Measurements from ENCODE around the gene VPS51.

The VPS51 gene

DNA sequence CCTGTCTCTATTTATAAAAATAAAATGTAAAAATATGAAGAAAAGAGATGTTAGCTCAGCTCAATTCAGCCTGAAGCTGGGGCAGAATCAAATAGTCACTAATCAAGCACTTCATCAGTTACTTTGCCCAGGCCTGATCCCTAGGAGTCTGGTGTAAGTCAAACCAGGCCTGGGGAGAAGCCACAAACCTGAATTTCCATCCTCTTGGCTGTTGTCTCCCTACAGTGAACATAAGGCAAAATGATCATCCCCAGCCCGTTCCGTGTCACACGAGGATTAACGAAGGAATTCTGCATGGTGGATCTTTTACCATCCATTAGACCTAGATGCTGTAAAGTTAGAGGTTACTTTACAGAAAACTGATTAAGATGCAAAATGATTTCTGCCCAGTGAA is 31.2 kb upstream of the VPS51 start:
- no peak overlapping the region for H3K4me3 ChIP-seq (ENCODE audit: low read length)
- no peak for TF ChIP-seq ZNF274 (IDR thresholded peaks at IDR 0.05; ENCODE audit: low read depth, low read length)

DNA sequence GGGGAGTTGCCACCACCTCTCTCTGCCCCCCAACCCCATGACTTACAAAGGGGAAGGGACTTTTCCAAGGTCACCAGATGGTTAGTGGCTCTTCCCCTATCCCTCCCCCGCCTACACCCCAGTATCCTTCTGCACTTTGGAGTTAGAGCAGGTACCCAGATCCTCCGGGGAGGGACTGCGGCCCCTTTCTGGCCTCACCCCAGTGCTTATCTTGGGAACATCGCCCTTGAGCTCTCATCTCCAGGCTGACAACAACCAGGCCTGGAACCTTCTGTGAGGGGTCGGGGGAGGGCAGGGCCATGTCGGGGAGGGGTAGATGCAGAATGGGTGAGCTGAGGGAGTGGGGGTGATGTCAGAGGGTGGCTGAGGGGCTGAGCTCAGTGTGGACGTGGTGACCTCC is 30.2 kb upstream of the VPS51 start:
- H3K4me3 ChIP-seq (ENCODE audit: low read length) = no peak overlapping the region
- no peak for TF ChIP-seq ZNF274 (IDR thresholded peaks at IDR 0.05; ENCODE audit: low read depth, low read length)

DNA sequence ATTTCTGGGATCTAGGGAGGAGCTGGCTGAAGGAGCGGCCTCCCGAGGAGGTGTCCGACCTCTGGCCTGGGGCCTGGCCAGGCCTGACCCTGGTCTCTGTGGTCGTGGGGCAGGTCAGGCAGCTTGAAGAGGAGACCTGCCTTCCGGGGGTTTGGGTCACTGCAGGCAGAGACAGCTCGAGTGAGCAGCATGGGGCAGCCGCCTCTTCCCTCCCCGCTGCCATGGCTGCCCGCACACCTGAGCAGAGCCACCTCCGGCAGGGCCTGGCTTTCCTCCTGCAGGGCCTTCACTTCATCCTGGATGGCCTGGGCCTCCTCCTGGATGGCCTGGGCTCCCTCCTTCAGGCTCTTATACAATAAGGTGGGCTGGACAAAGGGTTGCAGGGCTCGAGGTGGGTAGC is 29.7 kb upstream of the VPS51 start:
- TF ChIP-seq ZNF274 (IDR thresholded peaks at IDR 0.05; ENCODE audit: low read depth, low read length) = no peak
- no peak overlapping the region for H3K4me3 ChIP-seq (ENCODE audit: low read length)

DNA sequence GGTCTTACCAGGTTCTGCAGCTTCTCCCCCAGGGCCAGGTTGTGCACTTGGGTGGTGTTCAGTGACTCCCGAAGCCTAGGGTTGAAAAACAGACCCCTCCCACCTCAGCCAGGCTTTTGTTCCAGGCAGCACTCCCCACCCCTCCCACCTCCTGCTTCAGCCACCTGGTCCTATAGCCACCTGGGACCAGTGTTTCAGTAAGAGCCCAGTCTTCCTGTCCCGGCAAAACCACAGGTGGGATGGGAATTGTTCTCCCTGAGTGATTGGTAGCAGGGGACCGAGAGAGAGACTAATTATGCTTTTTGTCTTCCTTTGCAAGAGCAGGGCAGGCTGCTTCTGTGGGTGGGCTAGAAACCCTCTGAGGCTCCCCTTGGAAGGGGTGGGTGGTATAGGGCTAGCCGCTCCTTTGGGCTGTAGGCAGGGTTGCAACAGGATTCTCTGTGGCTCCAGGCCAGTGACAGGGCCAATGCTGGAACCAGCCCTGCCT is 29.2 kb upstream of the VPS51 start:
- no peak overlapping the region for H3K4me3 ChIP-seq (ENCODE audit: low read length)
- TF ChIP-seq ZNF274 (IDR thresholded peaks at IDR 0.05; ENCODE audit: low read depth, low read length) = no peak

DNA sequence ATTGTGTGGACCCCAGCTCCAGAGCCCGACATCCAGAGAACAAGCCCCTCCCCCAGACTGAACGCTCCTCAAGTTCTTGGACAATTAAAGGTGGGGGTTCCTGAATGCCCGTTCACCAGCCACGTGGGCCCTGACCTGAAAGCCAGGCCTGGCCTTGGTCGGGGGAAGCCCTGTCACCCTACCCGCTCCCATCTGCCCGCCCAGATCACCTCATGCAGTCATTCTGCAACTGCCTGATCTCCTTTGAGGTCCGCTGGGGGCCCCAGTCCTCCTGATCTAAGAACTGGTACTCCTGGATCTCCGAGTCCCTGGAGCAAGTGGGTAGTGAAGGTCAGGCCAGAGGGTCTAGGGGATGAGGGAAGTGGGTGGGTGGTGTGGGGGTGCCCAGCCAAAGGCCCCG is 28.6 kb upstream of the VPS51 start:
- TF ChIP-seq ZNF274 (IDR thresholded peaks at IDR 0.05; ENCODE audit: low read depth, low read length) = no peak
- H3K4me3 ChIP-seq (ENCODE audit: low read length) = no peak overlapping the region

DNA sequence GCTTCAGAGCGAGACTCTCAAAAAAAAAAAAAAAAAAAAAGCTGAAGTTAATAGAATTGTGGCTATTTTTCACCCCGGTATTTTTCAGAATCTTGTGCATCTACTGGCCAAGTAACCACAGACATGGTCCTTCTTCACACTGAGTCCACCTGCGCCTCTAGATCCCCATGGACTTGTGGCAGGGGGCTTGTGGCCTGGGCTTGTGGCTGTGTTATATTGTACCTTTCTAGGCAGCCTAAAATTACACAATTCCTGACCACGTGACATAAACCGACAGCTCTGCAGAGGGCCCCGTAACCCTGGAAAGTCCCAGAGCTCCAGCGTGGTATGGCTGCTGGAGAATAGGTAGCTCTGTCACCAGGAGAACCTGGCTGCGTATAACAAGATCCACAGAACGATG is 26.8 kb upstream of the VPS51 start:
- no peak overlapping the region for H3K4me3 ChIP-seq (ENCODE audit: low read length)
- no peak for TF ChIP-seq ZNF274 (IDR thresholded peaks at IDR 0.05; ENCODE audit: low read depth, low read length)

DNA sequence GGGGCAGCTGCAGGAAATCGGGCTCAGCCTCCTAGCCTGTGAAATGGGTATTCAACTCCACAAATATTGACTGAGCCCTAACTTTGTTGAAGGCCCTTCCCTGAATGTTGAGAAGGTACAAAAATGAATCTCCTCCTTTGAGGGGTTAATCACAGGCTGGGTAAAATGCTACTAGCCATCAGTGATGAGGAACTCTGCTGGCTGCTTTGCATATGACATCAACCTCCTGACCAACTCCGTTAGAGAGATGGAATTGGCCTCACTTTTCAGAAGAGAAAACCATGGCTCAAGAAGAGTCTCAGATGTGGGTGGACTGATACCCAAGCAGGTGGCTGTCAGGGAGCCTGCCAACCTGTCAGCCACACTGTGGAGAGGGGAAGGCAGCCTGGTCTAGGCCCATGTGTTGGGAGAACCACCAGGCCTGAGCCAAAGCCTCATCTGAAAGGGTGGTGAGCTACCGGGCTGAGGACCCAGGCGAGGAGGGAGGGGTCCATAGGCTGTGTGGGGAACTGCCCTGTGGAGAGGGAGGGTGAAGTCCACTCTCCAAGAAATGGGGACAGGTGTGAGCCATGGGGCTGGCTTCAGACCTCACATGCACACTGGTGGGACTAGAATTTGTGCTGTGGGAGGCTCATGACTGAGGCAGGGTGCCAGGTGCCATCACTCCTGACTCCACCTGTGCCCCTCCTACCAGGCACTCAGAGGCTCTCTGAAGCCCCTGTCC is 23.9 kb upstream of the VPS51 start:
- H3K4me3 ChIP-seq (ENCODE audit: low read length) = no peak overlapping the region
- TF ChIP-seq ZNF274 (IDR thresholded peaks at IDR 0.05; ENCODE audit: low read depth, low read length) = no peak

DNA sequence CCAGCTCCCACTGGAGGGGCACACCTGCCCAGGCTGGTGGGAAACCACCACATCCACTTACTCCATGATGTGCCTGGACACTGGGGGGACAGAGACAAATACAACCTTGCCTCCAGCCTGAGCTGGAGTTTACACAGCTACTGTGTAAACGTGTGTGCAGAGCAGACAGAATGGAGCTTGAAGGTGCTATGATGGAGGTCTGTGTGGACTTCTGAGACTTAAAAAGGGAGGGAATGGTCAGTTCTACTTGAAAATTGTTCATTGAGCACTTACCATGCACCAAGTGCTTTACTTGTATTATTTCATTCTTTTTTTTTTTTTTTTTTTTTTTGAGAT is 23.4 kb upstream of the VPS51 start:
- H3K4me3 ChIP-seq (ENCODE audit: low read length) = no peak overlapping the region
- TF ChIP-seq ZNF274 (IDR thresholded peaks at IDR 0.05; ENCODE audit: low read depth, low read length) = no peak

DNA sequence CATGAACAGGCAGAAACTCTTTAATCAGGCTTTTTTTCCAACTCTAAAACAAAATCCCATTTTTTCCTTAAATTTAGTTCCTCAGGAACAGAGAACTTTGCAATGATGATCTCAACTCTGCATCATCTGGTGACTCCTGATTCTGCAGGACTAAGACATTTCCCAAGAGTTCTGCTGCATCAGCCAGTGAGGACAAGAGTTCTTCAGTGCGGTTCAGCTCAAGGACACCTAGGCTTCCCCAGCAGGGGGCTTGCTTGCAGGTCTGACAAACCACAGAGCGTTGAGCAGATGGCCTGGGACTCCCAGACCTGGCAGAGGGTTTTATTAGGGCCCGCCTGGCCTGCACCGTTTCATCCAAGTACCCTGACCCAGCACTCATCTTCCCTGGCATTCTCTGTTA is 18.6 kb upstream of the VPS51 start:
- TF ChIP-seq ZNF274 (IDR thresholded peaks at IDR 0.05; ENCODE audit: low read depth, low read length) = no peak

DNA sequence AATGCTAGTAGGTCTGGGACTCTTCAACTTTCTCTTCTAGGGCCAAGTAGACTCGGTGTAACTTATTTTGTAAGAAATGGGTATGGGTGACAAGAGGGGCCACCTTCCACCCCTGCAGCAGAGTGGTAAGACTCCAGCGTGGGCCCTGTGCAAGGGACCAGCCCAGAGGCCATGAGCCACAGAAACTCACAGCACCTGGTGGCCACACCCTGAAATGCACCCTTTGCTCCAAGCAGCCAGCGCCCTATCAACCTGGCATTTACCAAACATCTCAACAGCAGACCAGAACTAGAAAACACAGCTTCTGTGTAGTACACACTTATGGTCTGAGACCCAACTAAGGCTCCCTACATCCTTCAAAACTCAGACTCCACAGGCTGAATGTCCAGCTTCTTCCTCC is 17.9 kb upstream of the VPS51 start:
- no peak overlapping the region for H3K4me3 ChIP-seq (ENCODE audit: low read length)
- TF ChIP-seq ZNF274 (IDR thresholded peaks at IDR 0.05; ENCODE audit: low read depth, low read length) = no peak

More for the DNA sequence above, 18.6 kb upstream of the VPS51 start:
- H3K4me3 ChIP-seq (ENCODE audit: low read length) = no peak overlapping the region

DNA sequence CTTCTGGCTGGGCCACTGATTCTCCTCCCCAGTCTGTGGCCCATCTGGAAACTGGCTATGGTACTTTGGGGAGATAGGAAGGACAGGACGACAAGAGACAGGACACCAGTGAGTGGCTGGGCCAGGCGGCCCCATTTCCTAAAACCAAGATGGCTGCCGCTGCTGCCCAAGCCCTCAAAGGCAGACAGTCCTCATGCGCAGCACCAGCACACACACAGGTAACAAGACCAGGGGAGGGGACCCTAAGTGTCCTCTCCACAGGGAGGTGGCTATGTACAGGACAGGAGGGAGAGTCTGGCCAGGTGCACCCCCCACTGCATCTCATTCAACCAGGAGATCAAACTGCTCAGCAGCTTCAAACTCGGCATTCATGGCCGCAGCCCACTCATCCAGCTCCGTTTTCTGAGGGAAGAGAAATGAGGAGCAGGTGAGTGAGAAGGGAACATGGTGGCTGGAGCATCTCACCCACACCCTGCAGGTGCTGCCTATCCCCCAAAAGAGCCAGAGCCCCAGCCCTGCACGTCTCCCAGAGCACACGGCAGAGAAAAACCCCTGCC is 17.1 kb upstream of the VPS51 start:
- TF ChIP-seq ZNF274 (IDR thresholded peaks at IDR 0.05; ENCODE audit: low read depth, low read length) = no peak
- H3K4me3 ChIP-seq (ENCODE audit: low read length) = no peak overlapping the region

DNA sequence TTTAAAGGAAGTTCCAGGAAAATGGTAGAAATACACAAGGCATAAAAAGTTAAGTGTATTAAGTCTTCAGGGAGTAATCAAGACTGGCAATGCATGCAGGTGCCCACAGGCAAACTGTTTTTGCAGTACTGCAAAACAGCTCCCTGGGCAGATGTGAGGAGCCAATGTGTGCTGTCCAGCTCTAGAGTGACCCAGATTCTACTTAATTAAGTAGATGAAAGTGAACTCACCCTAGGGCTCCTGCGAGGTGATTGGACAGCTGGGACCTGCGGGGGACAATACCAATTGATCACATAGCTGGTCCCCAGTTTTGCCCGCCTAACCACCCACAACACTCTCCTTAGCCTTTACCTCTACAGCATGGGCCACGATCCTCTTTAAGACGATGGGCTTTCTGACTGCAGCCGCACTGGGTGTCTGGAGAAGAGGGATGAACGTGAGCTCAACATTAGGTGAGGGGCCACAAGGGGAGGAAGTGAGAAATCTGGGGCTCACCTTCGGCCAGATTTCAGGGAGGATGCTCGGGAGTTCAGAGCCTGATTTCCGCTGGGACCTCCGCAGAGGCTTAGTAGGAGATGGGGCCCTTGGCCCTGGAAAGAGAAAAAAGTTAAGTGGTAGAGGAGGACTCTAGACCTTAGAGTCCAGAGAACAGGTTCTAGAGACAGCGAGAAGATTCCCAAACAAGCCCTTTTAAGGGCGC is 12.7 kb upstream of the VPS51 start:
- TF ChIP-seq ZNF274 (IDR thresholded peaks at IDR 0.05; ENCODE audit: low read depth, low read length) = no peak

DNA sequence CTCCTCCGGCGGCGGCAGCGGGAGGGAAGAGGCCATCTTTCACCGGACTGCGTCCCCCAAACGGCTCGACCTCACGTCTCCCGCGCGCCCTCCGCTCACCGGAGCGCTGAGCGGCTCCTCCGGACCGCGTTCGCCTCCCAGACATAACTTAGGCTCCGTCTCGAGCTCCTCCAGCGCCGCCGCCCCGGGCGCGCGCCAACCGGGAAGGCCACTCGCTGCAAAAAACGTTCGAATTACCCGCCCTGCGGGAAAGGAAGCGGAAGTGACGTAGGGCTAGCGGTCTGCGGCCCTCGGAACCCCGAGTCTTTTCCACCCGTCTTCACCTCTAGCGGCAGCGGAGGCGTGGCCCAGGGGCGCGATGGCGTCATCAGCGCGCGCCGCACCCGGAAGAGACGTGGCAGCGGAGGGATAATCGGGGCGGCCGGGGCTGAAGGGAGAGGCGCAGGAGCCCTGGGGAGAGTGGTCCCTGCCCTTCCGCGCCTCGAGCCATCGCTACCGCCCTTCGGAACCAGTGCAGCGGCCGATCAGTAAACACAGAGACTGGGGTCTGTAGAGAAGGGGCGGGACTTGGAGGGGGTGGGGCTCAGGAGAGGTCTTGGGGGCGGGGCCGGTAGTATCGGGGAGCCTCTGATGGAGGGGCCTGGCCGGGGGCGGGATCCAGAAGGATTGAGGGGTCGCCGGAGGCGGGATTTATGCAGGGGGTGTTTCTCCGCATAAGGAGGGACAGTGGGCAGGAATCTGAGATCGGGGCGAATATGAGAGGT is 12.0 kb upstream of the VPS51 start, which contains the start of the genes CDCA5 and ZFPL1:
Gene CDCA5 (minus strand): TSS at position 207 of the 764 bp plus-strand sequence. CDS start 62 bp downstream, at position 145.
Gene ZFPL1 (plus strand): TSS at position 389 of the 764 bp plus-strand sequence. CDS start 477 bp downstream, outside the sequence.
- H3K4me3 ChIP-seq (ENCODE audit: low read length) = peak within 1 kb of the TSS; percentile 89
- TF ChIP-seq ZNF274 (IDR thresholded peaks at IDR 0.05; ENCODE audit: low read depth, low read length) = no peak

More for the DNA sequence above, 12.7 kb upstream of the VPS51 start:
- peak overlapping the region; percentile 89 for H3K4me3 ChIP-seq (ENCODE audit: low read length)

All from GM08714 (cell line).